Fibroblast of mammary gland (primary cell): Measurements from ENCODE around the gene MRS2.
"Not testable (repeated sequence)": the region's sequence is repeated elsewhere in the genome, so short reads cannot be mapped to it uniquely, and the experiment has no call there.

Source experiments
- DNase-seq: peaks from one replicate; pipeline ENCODE4 v3.0.0-alpha.2; 2010; ENCODE audit warnings: low read depth
- H3K4me3 ChIP-seq: 2 replicates; pipeline ENCODE4 v1.5.1; 2011; ENCODE audit warnings: low read depth, mild to moderate bottlenecking, low read length, moderate library complexity; ENCODE audit not compliant: control insufficient read depth
- TF ChIP-seq, protein P1 (sequence below): conservative IDR thresholded peaks from 2 replicates; pipeline ENCODE4 v1.5.1; 2011; ENCODE audit warnings: low read depth, low read length, inconsistent platforms; ENCODE audit not compliant: control insufficient read depth, insufficient read depth

The MRS2 gene

DNA sequence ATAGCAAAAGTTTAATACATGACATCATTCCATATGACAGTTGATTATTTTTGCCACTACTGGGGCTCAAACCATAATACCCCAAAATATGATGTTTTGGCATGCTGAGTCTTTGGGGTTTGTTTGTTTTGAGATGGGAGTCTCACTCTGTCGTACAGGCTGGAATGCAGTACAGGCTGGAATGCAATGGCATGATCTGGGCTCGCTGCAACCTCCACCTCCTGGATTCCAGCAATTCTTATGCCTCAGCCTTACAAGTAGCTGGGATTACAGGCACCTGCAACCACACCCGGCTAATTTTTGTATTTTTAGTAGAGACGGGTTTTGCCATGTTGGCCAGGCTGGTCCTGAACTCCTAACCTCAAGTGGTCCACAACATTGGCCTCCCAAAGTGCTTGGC is 1.3 kb upstream of the MRS2 start:
- TF ChIP-seq, protein P1, sequence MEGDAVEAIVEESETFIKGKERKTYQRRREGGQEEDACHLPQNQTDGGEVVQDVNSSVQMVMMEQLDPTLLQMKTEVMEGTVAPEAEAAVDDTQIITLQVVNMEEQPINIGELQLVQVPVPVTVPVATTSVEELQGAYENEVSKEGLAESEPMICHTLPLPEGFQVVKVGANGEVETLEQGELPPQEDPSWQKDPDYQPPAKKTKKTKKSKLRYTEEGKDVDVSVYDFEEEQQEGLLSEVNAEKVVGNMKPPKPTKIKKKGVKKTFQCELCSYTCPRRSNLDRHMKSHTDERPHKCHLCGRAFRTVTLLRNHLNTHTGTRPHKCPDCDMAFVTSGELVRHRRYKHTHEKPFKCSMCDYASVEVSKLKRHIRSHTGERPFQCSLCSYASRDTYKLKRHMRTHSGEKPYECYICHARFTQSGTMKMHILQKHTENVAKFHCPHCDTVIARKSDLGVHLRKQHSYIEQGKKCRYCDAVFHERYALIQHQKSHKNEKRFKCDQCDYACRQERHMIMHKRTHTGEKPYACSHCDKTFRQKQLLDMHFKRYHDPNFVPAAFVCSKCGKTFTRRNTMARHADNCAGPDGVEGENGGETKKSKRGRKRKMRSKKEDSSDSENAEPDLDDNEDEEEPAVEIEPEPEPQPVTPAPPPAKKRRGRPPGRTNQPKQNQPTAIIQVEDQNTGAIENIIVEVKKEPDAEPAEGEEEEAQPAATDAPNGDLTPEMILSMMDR: no peak
- DNase-seq: no peak
- no peak overlapping the region for H3K4me3 ChIP-seq

DNA sequence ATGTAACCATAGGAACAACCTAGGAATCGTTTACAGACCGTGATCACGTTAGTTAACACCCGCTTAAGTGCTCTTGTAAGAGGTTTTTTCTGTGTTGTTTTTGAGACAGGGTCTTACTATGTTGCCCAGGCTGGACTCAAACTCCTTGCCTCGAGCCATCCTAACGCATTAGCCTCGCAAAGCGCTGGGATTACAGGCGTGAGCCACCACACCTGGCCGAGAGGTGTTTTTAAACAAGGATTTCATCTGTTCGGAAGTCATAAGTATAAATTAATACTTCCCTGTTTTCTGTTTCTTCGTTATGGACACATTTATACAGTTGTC is 727 bp downstream of the MRS2 start:
- TF ChIP-seq, protein P1: no peak
- DNase-seq: no peak
- peak overlapping the region; percentile 80 for H3K4me3 ChIP-seq

DNA sequence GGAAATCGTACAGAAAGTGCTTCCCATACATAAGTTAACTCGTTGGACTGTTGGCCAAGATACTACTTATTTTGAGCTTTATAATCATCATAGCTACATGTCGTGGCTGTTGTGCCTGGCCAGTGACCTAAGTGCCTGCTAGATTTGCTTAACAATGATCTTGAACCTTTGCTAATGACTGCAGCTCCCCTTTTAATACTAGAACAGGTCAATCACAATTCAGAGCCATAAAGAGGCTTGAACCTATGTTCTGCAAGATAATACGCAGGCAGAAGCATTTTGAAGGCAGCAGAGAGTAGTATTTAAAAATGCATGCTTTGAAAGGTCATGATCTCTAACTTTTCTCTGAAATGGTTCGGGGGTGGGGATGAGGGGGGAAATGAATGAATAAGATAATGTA is 2.5 kb downstream of the MRS2 start:
- H3K4me3 ChIP-seq: no peak overlapping the region
- TF ChIP-seq, protein P1: no peak
- no peak for DNase-seq

DNA sequence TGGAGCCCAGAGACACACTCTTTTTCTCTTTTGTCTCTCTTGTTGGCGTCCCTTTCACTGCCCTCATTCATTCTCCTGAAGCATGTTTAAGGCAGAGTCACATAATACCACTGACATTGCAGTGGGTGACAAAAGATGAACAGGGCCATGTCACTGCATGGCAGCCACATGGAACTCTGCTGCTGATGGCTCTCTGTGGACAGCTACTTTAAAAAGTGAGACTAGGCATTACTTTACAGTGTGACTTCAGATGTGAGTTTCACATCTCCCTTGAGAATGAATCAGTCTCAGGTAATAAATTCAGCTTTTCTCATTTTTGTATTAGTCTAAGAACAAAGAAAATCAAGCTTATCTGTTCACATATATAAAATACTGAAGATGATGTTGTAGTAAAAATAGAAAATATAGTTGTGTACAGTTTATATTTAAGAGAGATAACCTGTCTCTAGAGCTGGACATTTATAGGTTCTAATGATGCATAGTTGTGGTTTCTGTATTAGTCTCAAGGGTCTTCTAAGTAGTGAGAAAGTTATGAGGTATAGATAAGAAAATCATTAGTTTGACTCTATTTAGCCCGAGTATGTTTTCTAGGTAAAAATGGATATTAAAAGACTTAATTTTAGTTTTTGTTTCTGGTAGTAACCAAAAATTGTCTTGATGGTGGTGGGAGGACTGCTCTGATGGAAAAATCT is 6.1 kb downstream of the MRS2 start:
- TF ChIP-seq, protein P1: no peak
- no peak for DNase-seq
- no peak overlapping the region for H3K4me3 ChIP-seq

DNA sequence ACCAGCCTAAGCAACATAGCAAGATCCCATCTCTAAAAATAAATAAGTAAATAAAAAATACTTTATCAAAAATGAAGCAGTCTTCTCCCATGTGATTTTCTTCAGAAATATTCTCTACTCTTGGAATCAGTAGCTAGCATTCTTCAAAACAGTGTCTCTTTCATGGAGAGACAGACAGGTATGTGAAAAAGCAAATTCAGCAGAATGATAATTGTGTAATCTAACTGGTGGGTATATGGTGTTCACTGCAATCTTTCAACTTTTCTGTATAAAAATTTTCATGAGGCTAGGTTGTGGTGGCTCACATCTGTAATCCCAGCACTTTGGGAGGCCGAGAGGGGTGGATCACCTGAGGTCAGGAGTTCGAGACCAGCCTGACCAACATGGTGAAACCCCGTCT is 7.9 kb downstream of the MRS2 start:
- no peak for DNase-seq
- TF ChIP-seq, protein P1: no peak
- H3K4me3 ChIP-seq: no peak overlapping the region

DNA sequence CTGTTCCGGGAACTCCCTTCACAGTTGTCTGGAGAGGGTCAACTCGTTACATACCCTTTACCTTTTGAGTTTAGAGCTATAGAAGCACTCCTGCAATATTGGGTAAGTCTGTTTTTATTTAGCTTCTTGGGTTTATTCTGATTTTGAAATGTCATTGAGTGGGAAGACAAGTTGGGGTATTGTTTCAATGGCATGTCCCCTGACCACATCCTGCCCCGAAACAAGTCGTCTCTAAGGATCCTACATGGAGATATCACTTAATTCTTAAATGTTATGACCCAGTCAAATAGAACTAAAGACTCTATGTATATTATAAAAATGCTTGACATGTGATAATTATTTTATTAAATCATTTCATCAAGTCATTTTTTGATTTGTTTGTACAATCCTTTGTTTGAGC is 9.6 kb downstream of the MRS2 start:
- no peak for DNase-seq
- TF ChIP-seq, protein P1: no peak

DNA sequence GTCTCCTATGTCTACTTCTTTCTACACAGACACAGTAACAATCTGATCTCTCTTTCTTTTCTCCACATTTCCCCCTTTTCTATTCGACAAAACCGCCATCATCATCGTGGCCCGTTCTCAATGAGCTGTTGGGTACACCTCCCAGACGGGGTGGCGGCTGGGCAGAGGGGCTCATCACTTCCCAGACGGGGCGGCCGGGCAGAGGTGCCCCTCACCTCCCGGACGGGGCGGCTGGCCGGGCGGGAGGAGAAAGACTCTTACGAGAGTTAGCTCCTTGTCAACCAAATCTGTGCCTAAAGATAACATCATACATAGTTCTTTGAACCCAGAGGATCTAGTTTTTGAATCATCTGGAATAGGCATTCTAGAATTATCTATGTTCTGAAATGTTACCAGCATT is 11.8 kb downstream of the MRS2 start:
- not testable (repeated sequence) for DNase-seq, H3K4me3 ChIP-seq

More for the DNA sequence above, 9.6 kb downstream of the MRS2 start:
- H3K4me3 ChIP-seq: no peak overlapping the region
